GM10266 (cell line): ENCODE measurements around the gene GPR176.

ENCODE experiments used
- DNase-seq: peaks from one replicate; pipeline ENCODE4 v3.0.0; 2012; ENCODE audit errors: extremely low spot score
- CTCF ChIP-seq: IDR thresholded peaks from 2 replicates; pipeline ENCODE4 v1.5.1; 2012; ENCODE audit warnings: mild to moderate bottlenecking, low read depth; ENCODE audit not compliant: control insufficient read depth, insufficient read depth; ENCODE audit errors: missing control alignments

Gene GPR176

GRCh38 chr15:39890621-39891020, 29.4 kb downstream of the GPR176 start:
- DNase-seq = no peak
- TF ChIP-seq CTCF = no peak

- DNase-seq = no peak
- no peak for TF ChIP-seq CTCF
Measured at GRCh38 chr15:39889601-39890000, 30.5 kb downstream of the GPR176 start.

- TF ChIP-seq CTCF = no peak
- DNase-seq = no peak
Measured at GRCh38 chr15:39888809-39889208, 31.3 kb downstream of the GPR176 start.

- DNase-seq = no peak
- TF ChIP-seq CTCF = no peak
Measured at GRCh38 chr15:39888243-39888642, 31.8 kb downstream of the GPR176 start.

- no peak for DNase-seq
- peak; percentile 38 for TF ChIP-seq CTCF
Measured at GRCh38 chr15:39887832-39888231, 32.2 kb downstream of the GPR176 start.

- no peak for DNase-seq
- TF ChIP-seq CTCF = no peak
Measured at GRCh38 chr15:39887211-39887610, 32.9 kb downstream of the GPR176 start.

GRCh38 chr15:39886418-39886817, 33.6 kb downstream of the GPR176 start:
- TF ChIP-seq CTCF = no peak
- DNase-seq = no peak
